Ovary (tissue), 9 donors: ENCODE results near the gene ZNF296. TPM values are rescaled to one million over a fixed set of nuclear protein-coding genes. Genes with fewer than 3 reads are reported as not detected.

Experiments used
- DNase-seq, 5 donors: peaks; one replicate each; pipeline ENCODE4 v3.0.0-alpha.2; 2019 to 2020
- H3K27ac ChIP-seq, 2 donors: fragments of 200-600 bp; one replicate each; pipeline versions ENCODE4 v1.5.1 to v1.8.0; 2019 to 2022
- H3K27me3 ChIP-seq: fragments of 200-600 bp; one replicate; pipeline ENCODE4 v1.8.0; 2022
- H3K36me3 ChIP-seq: fragments of 200-600 bp; sonication (generic); one replicate; pipeline ENCODE4 v1.5.1; 2019
- H3K4me1 ChIP-seq: one replicate; pipeline ENCODE4 v1.8.1; 2013; ENCODE audit warnings: mild to moderate bottlenecking, moderate library complexity; ENCODE audit not compliant: insufficient read depth
- H3K4me3 ChIP-seq: fragments of 200-600 bp; sonication (generic); one replicate; pipeline ENCODE4 v1.5.1; 2017
- H3K9me3 ChIP-seq, 2 donors: fragments of 200-600 bp in 1 of 2; sonication (generic) in 1 of 2; one replicate each; pipeline versions ENCODE4 v1.5.1 to v1.8.1; 2013 to 2019; ENCODE audit warnings: mild to moderate bottlenecking in 1 of 2, moderate library complexity in 1 of 2
- EP300 ChIP-seq: sonication (generic); formaldehyde crosslinking; IDR thresholded peaks from one replicate; pipeline ENCODE4 v1.6.1; 2017; ENCODE audit warnings: antibody characterized with exemption
- POLR2A ChIP-seq: fragments of 450-650 bp; IDR thresholded peaks from one replicate; pipeline ENCODE4 v1.6.1; 2017; ENCODE audit warnings: antibody characterized with exemption, mild to moderate bottlenecking, moderate library complexity
- WGBS, 3 donors: extraction: QIAGEN DNeasy Blood & Tissue Kit in 1 of 3; methylation state at CpG; one replicate each; pipeline versions ENCODE4 v1.1.5 to v1.1.7; 2013 to 2017; 5-methylcytosine and 5-hydroxymethylcytosine counted together
- intact Hi-C, 4 donors: fragments of 100-400 bp; cut with DNase I; formaldehyde crosslinking; loops; one replicate each; pipeline versions ENCODE4 v1.11.0 to v1.15.1; 2022 to 2023
- polyA plus RNA-seq, 2 donors: library from polyadenylated mRNA; stranded (reverse); fragments of 200-250 nt in 1 of 2; fragments of 350-450 nt in 1 of 2; fragmentation: Illumina TruSeq in 1 of 2; extraction: RNeasy Lipid Tissue Mini Kit (QIAGEN cat#74804) in 1 of 2; gene quantifications; one replicate each; pipeline ENCODE4 v1.2.3, GENCODE V29; 2013 to 2014
- total RNA-seq, 7 donors: library from RNA; depleted of rRNA in 2 of 7; stranded (reverse); fragments of >200 nt in 2 of 7; fragmentation: NEBNext Ultra II Directional in 3 of 7; extraction: Animal tissue kit (Norgen Biotek cat#: 25700) in 3 of 7; gene quantifications; one replicate each; pipeline versions ENCODE4 v1.1.0 to v1.2.4, GENCODE V29; 2016 to 2023
- TF ChIP-seq, protein P1 (sequence below), 3 donors: fragments of 450-650 bp in 2 of 3; fragments of 200-600 bp in 1 of 3; IDR thresholded peaks; one replicate each; pipeline versions ENCODE4 v1.5.1 to v1.8.0; 2016 to 2022; ENCODE audit warnings: antibody characterized with exemption in 3 of 3, mild to moderate bottlenecking in 1 of 3
- donor health status: DM: no; HTN: no; CAD: no; lungs with moderate emphysema.
- donor health status: DM: no; HTN: no; CAD: no.
- donor health status: Bipolar disorder and iron deficiency.
- donor health status: DM: yes; HTN: yes; CAD: no.
- donor health status: DM: no; HTN: no; CAD: no.
- donor health status: DM: yes; HTN: yes; CAD: no.

Gene ZNF296
- total and polyA plus RNA-seq, 9 donors: 0.24 to 2.4 (median 0.41) TPM; not detected in 1

GRCh38 chr19:45079911-45080370, 3.7 kb upstream of the ZNF296 start:
- WGBS, 3 donors: 11 to 15% (median 12%) methylated on average over 6 of the region's 6 CpGs
- intact Hi-C loops: no loop called here
- peaks cover 6% of the 10 kb centered on the region for H3K4me1 ChIP-seq
- no peaks in the 10 kb centered on the region for H3K9me3 ChIP-seq
- H3K27me3 ChIP-seq: no peaks in the 10 kb centered on the region
- no peak overlapping the region for H3K27ac ChIP-seq
- TF ChIP-seq EP300: no peak
- TF ChIP-seq POLR2A: no peak
- TF ChIP-seq, protein P1, sequence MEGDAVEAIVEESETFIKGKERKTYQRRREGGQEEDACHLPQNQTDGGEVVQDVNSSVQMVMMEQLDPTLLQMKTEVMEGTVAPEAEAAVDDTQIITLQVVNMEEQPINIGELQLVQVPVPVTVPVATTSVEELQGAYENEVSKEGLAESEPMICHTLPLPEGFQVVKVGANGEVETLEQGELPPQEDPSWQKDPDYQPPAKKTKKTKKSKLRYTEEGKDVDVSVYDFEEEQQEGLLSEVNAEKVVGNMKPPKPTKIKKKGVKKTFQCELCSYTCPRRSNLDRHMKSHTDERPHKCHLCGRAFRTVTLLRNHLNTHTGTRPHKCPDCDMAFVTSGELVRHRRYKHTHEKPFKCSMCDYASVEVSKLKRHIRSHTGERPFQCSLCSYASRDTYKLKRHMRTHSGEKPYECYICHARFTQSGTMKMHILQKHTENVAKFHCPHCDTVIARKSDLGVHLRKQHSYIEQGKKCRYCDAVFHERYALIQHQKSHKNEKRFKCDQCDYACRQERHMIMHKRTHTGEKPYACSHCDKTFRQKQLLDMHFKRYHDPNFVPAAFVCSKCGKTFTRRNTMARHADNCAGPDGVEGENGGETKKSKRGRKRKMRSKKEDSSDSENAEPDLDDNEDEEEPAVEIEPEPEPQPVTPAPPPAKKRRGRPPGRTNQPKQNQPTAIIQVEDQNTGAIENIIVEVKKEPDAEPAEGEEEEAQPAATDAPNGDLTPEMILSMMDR (IDR thresholded peaks at IDR 0.05): no peak
- DNase-seq: no peak
- no peaks in the 10 kb centered on the region for H3K36me3 ChIP-seq
- peak overlapping the region; percentile 87 for H3K4me3 ChIP-seq

- peak within 1 kb of the TSS; percentile 87 for H3K4me3 ChIP-seq
- intact Hi-C loops: no loop called here
- H3K27me3 ChIP-seq: no peaks in the 10 kb centered on the region
- TF ChIP-seq EP300 (no peak), POLR2A (peak; percentile 44)
- TF ChIP-seq, protein P1 (IDR thresholded peaks at IDR 0.05): peak in 2 of 3 donors; percentile 26 to 33
- peaks cover 6% of the 10 kb centered on the region for H3K4me1 ChIP-seq
- peak; percentile 57 to 85 (median 72) for DNase-seq
- WGBS, 3 donors: 0% methylated on average over 54 to 61 of the region's 61 CpGs
- H3K9me3 ChIP-seq: no peaks in the 10 kb centered on the region
- H3K36me3 ChIP-seq: no peaks in the 10 kb centered on the region
- no peak within 1 kb of the TSS for H3K27ac ChIP-seq
These were observed 3.0 kb upstream of the ZNF296 start, which contains the start of gene GEMIN7 for GRCh38 chr19:45079063-45079910. Gene GEMIN7, plus strand, starts transcription at chr19:45079260. Its CDS starts 10,855 bp downstream, at chr19:45090115.

GRCh38 chr19:45078390-45079062, 2.2 kb upstream of the ZNF296 start:
- Histone ChIP-seq H3K27me3 (no peaks in the 10 kb centered on the region), H3K36me3 (no peaks in the 10 kb centered on the region), H3K4me3 (peak overlapping the region; percentile 87), H3K27ac (no peak overlapping the region), H3K9me3 (no peaks in the 10 kb centered on the region), H3K4me1 (peaks cover 6% of the 10 kb centered on the region)
- no peak for DNase-seq
- 53 to 55% (median 54%) methylated on average over 10 of the region's 10 CpGs for WGBS, 3 donors
- intact Hi-C loops: no loop called here
- TF ChIP-seq, protein P1 (IDR thresholded peaks at IDR 0.05): no peak
- no peak for TF ChIP-seq EP300
- TF ChIP-seq POLR2A: no peak

DNA sequence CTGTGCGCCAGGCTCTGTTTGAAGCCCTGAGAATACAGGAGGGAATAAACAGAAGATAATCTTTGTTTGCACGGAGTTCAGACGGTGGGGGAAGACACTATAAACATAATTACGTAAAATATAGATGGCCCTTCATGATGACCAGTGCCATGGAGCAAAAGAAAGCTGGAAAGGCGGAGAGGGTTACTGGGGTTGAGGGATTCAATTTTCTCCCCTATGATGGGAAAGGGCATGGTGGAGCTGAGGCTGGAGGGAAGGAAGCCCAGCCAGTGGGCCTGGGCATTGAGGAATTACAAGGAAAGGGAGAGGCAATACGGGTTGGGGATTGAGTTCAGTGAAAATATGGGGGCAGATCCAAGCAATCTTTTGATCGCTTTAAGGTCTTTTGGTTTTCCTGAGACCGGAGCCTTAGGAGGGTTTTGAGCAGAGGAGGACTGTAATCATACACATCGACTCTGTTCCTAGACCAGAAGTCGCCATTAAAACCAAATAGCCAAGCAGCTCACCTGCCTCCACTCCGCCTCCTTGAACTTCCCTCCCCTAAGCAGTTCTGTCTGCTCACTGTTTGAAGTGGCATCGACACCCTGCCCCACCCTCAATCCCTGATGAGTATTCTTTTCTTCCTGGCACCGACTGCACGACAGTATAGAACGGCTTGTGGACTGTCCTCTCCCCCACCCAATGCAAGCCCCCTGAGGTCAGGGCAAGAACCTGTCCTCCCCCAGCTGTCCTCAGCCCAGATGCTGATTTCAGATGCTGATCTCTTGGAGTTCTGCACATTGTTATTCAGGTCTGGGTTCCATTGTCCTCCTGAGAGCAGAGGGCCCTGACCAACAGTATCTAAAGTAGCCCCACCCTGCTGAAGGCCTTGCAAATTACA, 813 bp upstream of the ZNF296 start:
- TF ChIP-seq, protein P1 (IDR thresholded peaks at IDR 0.05): no peak
- TF ChIP-seq EP300 (no peak), POLR2A (no peak)
- Histone ChIP-seq H3K27me3 (no peaks in the 10 kb centered on the region), H3K36me3 (no peaks in the 10 kb centered on the region), H3K9me3 (no peaks in the 10 kb centered on the region), H3K4me3 (no peak overlapping the region), H3K4me1 (peaks cover 6% of the 10 kb centered on the region), H3K27ac (no peak overlapping the region)
- no peak for DNase-seq
- intact Hi-C loops: no loop called here
- 69 to 77% (median 74%) methylated on average over 15 of the region's 15 CpGs for WGBS, 3 donors
